ENCODE results near the gene CLCN4. TPM values are rescaled to one million over a fixed set of nuclear protein-coding genes. Genes with fewer than 3 reads are reported as not detected.

Gene CLCN4
- total RNA-seq, 2 experiments from 2014 or later, result 0.25 TPM; not detected in 1

DNA sequence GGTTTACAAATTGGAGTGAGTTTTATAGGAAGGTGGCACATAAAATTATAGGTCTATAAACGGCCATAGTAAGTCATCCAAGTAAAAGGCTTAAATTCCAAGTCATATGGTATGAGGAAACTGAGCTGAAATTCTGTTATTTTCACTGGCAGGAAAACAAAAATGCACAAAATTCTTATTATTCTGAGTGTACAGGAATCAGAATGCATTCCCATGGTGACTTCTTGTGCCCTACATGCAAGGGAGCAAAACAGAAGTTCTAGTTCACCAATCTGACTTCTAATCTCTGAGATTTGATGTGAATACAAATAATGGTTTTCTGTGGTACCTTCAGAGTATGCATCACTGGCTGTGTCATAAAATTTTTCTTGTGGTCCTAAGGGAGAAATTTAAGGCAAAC, 102.9 kb downstream of the CLCN4 start:
- Mint-ChIP-seq H3K4me1 (no peaks in the 10 kb centered on the region), H3K27ac (no peak overlapping the region), H3K36me3 (no peaks in the 10 kb centered on the region), H3K27me3 (no peaks in the 10 kb centered on the region), H3K9me3 (no peaks in the 10 kb centered on the region), H3K4me3 (no peak overlapping the region)
- no peak for DNase-seq
- POLR2A ChIA-PET, result no interaction called here
- no peak for ATAC-seq (ENCODE audit: low read depth)

DNA sequence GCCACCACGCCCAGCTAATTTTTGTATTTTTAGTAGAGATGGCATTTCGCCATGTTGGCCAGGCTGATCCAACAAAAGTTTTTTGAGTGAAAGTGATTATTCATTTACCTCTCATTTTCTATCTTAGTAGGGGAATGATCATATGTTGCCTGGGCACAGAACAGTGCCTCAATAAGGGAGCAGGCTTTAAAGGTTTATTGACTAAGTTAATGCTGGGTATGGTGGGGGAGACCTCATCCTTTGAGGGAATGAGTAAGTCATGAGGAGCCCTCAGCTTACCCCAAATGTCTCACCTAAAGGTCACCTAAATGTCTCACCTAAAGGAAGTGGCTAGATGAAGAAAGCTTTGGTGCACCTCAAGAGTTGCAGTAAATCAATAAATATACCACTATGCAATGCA, 109.0 kb downstream of the CLCN4 start:
- H3K27ac Mint-ChIP-seq, result no peak overlapping the region
- POLR2A ChIA-PET, result no interaction called here

DNA sequence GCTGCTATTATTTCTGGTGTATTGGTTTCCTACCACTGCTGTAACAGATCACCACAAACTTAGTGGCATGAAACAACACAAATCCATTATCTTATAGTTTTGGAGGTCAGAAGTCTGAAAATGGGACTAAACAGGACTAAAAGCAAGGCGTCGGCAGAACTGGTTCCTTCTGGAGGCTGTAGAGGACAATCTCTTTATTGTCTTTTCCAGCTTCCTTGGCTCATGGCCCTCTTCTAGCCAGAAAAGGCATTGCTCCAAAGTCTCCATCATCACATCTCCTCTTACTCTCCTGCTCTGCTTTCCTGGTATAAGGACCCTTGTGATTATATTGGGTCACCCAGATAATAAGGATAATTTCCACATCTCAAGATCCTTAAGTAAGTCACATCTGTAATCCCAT, 121.9 kb downstream of the CLCN4 start:
- Mint-ChIP-seq H3K9me3 (no peaks in the 10 kb centered on the region), H3K4me1 (no peaks in the 10 kb centered on the region)

More for the DNA sequence above, 109.0 kb downstream of the CLCN4 start:
- H3K36me3 Mint-ChIP-seq, result no peaks in the 10 kb centered on the region
- DNase-seq (no peak), ATAC-seq (ENCODE audit: low read depth) (no peak)
- H3K4me1 Mint-ChIP-seq, result no peaks in the 10 kb centered on the region
- H3K27me3 Mint-ChIP-seq, result no peaks in the 10 kb centered on the region
- no peak overlapping the region for H3K4me3 Mint-ChIP-seq
- no peaks in the 10 kb centered on the region for H3K9me3 Mint-ChIP-seq

DNA sequence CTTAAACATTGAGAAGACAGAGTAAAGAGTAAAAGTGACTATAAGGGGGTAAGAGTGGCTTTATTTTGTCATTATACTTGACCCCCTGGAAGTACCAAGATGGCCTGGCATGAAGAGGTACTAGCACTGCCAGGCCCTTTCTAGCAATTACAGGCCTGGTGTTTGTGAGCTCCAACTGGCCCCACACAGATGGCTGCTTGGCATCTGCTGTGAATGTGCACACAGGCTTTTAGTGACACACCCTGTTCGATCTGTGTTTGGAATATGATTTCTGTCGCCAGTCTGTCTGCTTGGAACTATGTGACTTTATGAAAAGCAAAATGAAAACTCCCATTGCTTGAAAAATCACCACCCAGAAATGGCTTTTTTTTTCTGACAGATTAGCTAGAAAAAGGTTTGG, 123.3 kb downstream of the CLCN4 start:
- Mint-ChIP-seq H3K9me3 (no peaks in the 10 kb centered on the region), H3K4me3 (no peak overlapping the region), H3K36me3 (no peaks in the 10 kb centered on the region), H3K27me3 (no peaks in the 10 kb centered on the region), H3K4me1 (no peaks in the 10 kb centered on the region), H3K27ac (no peak overlapping the region)
- POLR2A ChIA-PET, result interaction anchor here (0.5 to 0.7 kb wide), 2 partner anchors 79 to 236 kb away, joined by 3 to 4 read pairs; no protein-coding TSS in a partner anchor
- DNase-seq (no peak), ATAC-seq (ENCODE audit: low read depth) (no peak)

More for the DNA sequence above, 121.9 kb downstream of the CLCN4 start:
- ATAC-seq (ENCODE audit: low read depth) (no peak), DNase-seq (no peak)
- H3K4me3 Mint-ChIP-seq, result no peak overlapping the region
- H3K27me3 Mint-ChIP-seq, result no peaks in the 10 kb centered on the region
- POLR2A ChIA-PET, result no interaction called here
- no peaks in the 10 kb centered on the region for H3K36me3 Mint-ChIP-seq
- H3K27ac Mint-ChIP-seq, result no peak overlapping the region

DNA sequence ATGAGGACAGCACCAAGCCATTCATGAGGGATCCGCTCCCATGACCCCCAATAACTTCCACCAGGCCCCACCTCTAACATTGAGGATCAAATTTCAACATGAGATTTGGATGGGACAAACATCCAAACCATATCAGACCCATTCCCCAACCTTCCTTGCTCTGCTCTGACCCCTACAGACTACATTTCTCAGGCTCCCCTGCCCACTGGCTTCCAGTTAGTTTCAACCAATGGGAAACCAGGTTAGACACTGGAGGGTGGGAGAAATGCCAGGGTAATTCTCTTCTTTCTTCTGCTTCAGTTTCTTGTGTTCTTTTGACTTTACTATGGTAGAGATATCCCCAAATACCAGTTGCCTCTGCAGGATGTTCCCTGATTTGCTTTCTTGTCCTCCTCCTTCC, 125.7 kb downstream of the CLCN4 start:
- no peak for ATAC-seq (ENCODE audit: low read depth)
- Mint-ChIP-seq H3K27me3 (no peaks in the 10 kb centered on the region), H3K4me3 (no peak overlapping the region), H3K9me3 (no peaks in the 10 kb centered on the region), H3K4me1 (no peaks in the 10 kb centered on the region), H3K36me3 (no peaks in the 10 kb centered on the region), H3K27ac (no peak overlapping the region)
- POLR2A ChIA-PET, result no interaction called here
- DNase-seq, result no peak

DNA sequence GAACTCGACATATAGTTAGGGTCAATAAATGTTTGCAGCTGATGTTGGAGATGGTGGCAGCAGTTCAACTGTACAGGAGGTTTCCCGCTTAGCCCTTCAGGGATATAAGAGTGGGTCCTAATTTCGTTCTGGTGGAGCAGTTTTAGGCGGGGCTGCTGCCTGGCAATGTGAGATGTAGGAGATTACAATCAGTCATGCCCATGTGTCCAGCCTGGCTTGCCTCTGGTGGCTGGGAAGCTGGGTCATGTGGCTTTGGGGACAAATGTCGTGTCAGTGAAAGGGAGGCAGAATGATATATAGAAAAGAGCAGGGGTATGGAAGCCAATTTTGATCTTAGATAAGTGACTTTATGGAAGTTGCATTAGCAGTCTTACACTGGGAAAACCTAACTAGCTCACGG, 129.4 kb downstream of the CLCN4 start:
- Mint-ChIP-seq H3K9me3 (no peaks in the 10 kb centered on the region), H3K27me3 (no peaks in the 10 kb centered on the region), H3K4me1 (no peaks in the 10 kb centered on the region), H3K36me3 (no peaks in the 10 kb centered on the region), H3K27ac (no peak overlapping the region), H3K4me3 (no peak overlapping the region)
- ATAC-seq (ENCODE audit: low read depth) (no peak), DNase-seq (no peak)
- POLR2A ChIA-PET, result no interaction called here

Other genes with a start within 250 kb of the CLCN4 start
- not detected for gene CLDN34, start 189.6 kb upstream of the CLCN4 start, total RNA-seq

Measured in activated naive CD8-positive, alpha-beta T cell treated with anti-CD3 and anti-CD28 coated beads, Interleukin-2, amount 10 ng/mL, durations not matched to agents 7 days and 5 days (primary cell).